Right kidney (tissue), 1 donor: ENCODE data around the gene LSP1.
"Not testable (repeated sequence)": the region's sequence is repeated elsewhere in the genome, so short reads cannot be mapped to it uniquely, and the experiment has no call there.

ENCODE experiments used
- DNase-seq: peaks from one replicate; pipeline ENCODE4 v3.0.0-alpha.2; 2016

LSP1 gene

DNA sequence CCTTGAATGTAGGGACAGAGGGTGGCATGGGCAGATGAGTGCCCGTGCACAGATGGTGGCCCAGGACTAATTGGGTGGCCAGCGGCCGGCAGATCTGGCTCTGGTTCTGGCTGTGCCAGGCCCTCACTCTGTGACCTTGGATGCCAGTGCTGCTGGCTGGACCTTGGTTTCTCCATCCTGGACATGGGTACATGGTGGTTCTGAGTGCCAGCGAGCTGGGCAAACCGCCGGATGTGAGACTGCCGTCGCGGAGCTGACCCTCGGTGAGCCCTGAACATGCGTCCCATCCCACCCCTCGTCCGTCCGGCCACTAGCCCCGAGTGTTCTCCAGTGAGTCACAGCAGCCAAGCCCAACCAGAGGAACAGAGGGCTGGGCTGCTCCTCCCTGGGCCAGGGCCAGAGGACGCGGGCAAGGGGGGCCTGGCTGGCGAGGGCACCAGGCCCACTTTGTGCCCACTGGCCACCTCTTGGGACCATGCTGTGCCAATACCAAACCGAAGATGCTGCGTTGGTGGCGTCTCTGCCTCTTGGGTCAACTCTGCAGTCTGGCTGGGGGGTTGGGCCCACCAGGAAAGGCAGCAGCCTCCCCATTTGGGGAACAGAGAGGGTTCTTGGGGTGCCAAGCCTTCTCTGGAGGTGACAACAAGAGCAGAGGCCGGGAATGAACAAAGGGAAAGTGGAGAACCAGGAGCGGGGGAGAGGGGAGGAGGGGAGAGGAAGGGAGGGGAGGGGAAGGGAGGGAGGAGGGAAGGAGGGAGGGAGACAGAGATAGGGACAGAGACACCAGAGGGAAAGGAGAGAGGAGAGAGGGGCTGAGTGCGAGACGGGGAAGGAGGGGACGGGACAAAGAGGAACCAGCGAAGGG, 10.7 kb downstream of the LSP1 start:
- DNase-seq: peak; percentile 71

DNA sequence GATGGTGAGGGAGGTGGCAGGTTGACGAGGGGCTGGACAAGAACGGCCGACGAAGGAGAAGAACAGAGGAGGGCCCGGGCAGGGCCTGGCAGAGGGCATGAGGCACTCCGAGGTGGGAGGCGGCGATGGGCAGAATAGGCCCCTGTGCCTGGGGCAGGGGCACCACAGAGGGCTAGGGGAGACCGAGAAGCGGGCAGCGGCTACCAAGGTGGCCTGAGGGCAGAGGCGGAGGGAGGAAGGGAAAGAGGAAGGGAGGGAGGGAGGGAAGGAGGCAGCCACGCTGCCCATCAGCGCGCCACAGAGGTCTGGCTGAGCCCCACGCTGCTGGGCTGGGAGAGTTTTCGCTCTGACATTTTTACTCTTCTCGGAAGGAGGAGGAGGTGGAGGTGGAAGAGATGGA, 11.3 kb downstream of the LSP1 start:
- no peak for DNase-seq

DNA sequence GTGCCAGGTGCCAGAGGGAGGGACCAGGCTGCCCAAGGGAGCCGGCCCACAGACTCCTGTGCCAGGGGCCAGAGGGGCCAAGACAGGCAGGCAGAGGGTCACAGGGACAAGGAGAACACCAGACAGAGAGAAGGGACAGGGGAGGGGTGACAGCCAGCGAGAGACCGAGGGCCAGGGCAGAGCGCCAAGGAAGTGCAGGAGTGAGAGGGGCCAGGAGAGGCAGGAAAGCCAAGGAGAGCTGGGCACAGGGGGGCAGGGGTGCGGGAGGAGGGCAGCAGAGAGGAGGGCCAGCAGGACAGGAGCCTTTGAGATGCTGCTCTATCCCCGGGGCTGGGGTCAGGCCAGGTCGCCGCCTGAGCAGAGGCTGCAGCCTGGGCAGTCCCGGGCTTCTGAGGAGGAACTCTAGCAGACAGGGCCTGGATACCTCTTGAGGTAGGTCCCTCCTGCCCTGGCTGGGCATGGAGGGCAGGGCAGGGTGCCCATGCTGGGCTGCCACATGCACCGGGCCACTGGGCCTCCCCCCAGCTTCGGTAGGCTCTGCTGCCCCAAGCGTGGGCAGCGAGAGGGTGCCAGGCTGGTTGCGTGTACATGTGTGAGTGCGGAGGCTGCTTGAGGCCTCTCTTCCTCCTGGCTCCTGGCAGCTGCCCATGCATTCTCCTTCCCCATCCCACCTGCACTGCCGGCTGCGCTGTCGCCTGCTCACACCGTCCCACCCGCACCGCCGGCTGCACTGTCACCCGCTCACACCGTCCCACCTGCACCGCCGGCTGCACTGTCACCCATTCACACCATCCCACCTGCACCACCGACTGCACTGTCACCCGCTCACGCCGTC, 12.2 kb downstream of the LSP1 start:
- no peak for DNase-seq

DNA sequence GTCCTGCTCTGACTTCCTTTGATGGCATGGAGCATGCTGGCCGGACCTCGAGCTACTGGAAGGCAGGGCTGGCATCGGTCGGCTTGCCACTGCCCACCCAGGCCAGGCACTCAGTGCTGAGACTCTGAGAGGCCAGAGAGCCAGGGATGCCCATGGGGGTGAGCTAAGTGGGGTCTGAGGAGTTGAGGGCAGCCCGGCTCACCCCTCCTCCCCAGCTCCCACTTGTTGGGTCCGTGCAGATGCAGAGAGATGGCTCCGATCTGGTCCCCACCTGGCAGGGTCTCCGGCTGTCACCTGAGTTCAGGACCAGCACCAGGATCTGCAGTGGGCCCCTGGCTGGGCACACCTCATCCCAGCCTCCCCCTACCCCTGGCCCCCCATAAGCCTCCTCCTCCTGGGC, 13.3 kb downstream of the LSP1 start:
- no peak for DNase-seq

DNA sequence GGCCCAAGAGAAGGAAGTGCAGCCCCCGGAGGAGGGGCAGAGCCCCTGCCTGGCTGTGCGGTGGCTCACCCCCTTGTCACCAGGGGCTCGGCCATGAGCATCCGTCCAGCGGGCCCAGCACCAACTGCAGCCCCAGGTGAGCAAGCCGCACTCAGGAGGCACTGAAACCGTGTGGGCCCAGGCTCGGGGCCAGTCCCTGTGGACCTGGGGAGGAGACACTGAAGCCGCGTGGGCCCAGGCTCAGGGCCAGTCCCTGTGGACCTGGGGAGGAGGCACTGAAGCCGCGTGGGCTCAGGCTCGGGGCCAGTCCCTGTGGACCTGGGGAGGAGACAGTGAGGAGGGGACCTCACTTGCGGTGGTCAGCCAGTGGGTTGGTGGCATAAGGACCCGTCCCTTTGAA, 13.9 kb downstream of the LSP1 start:
- DNase-seq: no peak

DNA sequence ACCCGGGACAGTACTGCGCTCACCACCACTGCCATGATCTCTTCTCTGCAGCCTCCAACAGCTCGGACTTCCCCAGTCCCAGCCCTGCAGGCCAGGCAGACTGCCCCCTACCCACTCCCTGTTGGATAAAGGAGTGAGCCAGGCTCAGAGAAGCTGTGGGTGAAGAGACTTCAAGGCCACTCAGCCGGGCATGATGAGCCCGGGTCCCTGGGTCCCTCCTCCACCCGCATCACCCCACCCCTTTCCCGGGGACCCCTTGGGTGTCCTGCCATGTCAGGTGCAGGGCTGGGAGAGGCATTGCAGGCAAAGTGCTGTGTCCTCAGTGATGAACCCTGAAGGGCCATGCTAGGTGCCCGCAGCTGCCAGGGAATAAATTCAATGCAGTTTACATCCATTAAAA, 14.5 kb downstream of the LSP1 start:
- no peak for DNase-seq

DNA sequence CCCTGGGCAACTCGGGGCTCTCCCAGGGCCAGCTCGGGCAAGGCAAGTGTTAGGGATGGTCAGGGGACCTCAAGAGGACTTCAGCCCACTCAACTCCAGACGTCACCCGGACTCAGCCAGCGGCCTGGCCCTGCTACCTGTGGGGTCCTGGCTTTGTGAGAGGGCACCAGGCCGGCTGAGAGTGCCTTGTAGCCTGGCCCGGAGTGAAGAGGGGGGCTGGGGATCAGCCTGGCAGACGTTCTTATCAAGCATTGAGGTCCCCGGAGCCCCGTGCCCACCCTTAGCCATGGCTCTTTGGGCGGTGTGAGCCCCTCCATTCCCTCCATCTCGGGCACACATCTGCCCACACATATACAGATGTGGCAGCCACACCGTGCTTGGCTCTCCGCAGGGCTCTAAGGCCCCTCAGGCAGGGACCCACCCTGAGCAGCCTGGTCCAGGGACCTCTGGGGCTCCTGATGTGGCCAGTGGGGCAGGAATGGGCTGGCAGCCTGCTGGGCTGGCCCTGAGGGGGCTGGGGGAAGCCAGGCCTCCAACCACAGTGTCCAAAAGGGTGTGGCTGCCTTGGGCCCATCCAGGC, 15.3 kb downstream of the LSP1 start:
- no peak for DNase-seq

DNA sequence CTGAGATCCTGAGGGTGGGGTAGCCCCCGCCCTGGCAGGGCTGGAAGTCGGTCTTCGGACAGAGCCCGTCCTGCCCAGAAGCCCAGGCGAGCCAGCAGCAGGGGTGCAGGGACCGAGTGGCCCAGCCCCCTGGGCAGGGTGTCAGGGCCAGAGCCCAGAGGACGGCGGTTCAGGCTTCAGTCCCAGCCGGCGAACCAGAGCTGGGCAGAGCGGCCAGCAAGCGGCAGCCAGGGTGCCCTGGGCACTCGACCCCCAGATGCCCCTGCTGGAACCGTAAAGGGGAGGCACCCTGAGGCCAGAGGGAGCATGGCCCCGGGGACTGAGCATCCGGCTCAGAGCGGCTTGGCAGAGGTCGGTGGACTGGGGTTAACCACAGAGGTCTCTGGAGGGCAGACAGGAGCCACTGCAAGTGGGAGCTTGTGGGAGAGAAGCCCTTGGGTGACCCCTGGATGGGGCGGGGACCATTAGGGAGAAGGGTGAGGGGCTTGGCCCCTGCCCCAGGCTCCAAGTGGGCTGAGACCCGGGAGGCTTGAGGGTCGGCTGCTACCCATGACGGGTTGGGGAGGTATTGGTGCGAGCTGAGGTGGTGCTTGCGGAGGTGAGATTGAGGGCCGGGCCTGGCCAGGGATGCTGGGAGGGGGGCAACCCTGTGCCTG, 15.9 kb downstream of the LSP1 start:
- no peak for DNase-seq

DNA sequence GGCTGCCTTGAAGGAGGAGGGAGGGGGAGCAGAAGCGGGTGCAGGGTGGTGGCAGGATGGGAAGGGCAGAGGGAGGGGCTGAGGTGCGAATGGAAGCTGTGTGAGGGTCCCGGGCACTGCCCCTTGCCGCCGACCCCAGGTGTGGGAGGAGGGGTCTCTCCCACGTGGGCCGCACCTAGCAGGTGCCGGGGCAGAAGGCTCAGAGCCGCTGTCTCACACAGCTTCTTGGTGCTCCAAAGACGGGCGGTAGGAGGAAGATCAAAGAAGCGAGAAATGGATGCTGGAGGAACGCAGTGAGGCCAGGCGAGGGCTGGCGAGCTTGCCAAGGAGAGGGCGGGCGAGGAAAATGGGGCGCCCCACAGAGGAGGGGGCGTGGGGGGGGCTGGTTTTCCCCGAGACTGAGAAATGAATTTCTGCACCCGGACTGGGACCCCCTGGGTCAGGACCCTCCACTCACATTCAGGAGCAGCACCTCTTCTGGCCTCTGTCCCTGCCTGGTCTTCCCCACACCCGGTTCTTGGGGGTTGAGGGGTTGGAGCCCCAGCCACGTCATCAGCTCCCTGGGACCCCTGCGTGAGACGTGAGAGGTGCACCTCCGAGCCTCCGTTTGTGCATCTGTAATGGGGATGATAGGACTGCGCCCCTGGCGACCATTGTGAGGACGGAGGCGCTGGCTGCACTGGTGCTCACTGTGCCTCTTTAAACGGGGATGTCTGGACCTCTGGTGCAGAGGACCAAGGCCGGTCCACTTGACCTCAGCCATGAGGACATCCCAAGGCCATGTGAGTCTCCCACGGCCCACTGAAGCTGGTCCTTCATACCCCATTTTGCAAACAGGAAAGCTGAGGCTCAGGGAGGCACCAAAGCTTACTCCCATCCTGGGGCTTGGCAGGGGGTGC, 16.8 kb downstream of the LSP1 start:
- DNase-seq: no peak

DNA sequence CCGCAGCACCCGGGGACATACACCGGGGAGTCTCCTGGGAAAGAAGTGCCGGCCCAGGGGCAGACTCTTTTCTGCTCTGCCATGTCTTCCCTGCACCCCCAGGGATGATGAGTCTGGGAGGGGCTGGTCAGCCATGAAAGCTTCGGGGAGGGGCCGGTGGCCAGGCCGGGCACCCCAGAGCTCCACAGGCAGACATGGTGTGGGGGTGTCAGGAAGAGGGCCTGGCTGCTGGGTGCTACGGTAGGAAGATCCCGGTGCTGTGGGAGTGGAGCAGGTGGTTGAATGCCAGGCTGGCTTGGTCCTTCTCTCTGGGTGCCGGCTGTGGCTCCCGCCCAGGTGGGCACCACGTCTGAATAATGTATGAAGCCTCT, 17.4 kb downstream of the LSP1 start:
- no peak for DNase-seq

DNA sequence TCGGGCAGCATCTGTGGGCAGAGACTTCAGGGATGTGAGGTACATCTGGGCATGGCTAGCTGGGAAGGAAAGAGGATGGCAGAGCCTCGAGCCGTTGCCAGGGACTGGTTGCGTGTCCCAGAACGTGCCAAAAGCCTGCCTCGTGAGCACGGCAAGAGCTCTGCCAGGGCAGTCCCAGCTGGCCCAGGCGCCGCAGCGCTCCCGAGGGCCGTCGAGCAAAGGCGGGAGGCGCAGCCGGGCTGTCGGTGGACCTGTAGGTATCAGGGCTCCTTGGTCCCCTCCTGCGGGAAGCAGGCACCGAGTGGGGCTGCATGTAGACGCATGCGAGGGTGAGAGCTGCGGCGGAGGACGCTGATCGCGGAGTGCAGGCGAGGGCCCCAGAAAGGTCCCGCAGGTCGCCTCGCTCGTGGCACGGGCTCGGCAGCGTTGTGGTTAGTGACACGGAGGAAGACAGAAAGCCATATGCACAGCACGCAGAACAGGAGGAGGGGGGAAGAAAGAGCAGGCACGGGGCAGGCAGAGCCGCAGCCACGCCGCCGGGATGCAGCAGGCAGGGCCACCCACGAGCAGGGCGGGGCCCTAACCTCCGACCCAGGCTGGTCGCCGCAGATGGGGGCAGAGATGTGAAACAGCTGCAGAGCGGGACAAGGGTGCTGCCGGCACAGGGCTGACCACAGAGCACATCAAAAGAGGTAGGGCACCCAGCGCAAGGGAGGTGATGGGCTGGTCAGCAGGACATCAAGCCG, 18.0 kb downstream of the LSP1 start:
- peak; percentile 45 for DNase-seq

DNA sequence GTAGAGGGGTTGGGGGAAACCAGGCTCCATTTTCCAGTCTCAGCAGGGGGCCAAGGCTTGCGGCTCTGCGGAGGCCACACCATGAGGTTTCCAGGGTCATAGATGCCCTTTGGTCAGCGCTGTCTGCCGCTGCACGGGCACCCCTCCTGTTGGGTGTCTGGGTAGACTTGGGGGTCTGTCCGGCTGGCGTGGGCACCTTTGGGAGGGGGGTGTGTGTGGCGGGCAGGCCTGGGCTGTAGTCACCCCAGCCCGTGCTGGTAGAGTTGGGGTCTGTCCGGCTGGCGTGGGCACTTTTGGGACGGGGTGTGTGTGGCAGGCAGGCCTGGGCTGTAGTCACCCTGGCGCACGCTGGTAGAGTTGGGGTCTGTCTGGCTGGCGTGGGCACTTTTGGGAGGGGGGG, 18.6 kb downstream of the LSP1 start:
- no peak for DNase-seq

DNA sequence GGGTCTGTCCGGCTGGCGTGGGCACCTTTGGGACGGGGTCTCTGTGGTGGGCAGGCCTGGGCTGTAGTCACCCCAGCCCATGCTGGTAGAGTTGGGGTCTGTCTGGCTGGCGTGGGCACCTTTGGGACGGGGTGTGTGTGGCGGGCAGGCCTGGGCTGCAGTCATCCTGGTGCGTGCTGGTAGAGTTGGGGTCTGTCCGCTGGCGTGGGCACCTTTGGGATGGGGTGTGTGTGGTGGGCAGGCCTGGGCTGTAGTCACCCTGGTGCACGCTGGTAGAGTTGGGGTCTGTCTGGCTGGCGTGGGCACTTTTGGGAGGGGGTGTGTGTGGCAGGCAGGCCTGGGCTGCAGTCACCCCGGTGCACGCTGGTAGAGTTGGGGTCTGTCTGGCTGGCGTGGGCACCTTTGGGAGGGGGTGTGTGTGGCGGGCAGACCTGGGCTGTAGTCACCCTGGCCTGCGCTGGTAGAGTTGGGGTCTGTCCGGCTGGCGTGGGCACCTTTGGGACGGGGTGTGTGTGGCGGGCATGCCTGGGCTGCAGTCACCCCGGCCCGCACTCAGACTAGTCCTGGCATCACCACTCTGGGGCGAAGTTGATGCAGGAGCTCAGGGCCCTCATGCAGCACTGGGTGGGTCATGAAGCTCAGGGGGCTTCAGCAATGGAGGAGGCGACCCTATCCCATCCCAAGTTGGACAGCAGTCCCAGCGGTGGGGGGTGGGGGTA, 19.5 kb downstream of the LSP1 start:
- peak; percentile 7 for DNase-seq

DNA sequence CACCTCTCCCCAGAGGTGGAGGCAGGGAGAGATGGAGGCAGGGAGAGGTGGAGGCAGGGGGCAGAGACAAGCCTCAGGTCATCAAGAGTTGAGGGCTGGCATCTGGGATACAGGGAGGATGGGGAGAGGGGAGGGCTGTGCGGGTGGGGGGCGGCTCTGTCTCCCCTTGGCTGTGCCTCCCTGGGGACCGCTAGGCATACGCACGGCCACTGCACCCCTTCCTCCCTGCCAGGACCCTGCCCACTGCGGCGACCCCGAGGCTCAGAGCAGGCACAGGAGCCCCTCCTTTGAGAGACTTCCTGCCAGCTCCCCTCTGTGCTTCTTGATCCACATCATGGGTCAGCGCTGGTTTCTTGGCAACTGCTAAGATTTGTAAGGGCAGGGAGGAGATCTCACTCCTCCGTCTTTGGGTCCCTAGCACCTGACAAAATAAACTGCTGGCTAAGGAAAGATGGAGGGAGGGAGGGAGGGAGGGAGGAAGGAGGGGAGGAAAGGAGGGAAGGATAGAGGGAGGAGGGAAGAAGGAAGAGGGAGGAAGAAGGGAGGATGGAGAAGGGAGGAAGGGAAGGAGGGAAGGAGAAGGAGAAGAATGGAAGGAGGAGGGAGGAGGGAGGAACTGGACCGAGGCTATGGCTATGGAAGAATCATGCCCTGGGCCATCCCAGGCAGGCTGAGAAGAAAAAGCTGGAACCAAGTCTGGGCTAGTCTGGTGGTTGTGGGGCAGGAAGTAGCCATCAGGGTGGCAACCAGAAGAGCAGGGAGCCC, 20.3 kb downstream of the LSP1 start:
- DNase-seq: peak; percentile 51

DNA sequence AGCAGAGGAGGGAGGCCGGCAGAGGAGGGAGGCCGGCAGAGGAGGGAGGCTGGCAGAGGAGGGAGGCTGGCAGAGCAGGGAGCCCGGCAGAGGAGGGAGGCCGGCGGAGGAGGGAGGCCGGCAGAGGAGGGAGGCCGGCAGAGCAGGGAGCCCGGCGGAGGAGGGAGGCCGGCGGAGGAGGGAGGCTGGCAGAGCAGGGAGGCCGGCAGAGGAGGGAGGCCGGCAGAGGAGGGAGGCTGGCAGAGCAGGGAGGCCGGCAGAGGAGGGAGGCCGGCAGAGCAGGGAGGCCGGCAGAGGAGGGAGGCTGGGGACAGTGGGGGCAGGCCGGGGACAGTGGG, 20.9 kb downstream of the LSP1 start:
- DNase-seq: not testable (repeated sequence)

DNA sequence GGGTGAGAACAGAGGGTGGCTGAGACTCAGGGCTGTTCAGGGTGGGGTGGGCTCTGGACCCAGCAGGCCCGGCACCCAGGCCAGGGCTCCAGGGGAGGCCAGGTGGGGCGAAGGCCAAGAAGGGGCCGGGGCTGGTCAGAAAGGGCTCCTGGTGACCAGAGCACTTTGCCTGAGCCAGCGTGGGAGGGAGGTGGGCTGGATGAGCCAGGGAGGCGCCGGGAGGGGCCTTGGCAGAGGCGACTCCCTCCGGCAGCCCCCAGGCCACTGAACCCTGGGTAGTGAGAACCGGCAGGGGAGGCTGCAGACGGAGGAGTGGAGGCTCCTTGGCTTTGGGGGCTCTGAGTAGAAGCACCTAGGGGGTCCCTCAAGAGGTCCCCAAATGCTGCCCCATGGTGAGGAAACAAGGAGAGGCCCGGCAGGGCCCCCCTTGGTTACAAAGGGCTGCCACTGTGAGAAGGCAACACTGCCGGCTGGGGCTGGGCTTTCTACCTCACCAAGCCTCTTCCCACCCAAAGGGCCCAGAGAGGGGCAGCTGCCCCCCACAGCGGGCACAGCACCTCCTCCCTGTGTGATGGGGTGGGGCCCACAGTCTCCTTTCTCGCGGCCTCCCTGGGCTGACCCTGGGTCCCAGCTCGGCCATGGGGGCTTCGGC, 21.7 kb downstream of the LSP1 start:
- not testable (repeated sequence) for DNase-seq

DNA sequence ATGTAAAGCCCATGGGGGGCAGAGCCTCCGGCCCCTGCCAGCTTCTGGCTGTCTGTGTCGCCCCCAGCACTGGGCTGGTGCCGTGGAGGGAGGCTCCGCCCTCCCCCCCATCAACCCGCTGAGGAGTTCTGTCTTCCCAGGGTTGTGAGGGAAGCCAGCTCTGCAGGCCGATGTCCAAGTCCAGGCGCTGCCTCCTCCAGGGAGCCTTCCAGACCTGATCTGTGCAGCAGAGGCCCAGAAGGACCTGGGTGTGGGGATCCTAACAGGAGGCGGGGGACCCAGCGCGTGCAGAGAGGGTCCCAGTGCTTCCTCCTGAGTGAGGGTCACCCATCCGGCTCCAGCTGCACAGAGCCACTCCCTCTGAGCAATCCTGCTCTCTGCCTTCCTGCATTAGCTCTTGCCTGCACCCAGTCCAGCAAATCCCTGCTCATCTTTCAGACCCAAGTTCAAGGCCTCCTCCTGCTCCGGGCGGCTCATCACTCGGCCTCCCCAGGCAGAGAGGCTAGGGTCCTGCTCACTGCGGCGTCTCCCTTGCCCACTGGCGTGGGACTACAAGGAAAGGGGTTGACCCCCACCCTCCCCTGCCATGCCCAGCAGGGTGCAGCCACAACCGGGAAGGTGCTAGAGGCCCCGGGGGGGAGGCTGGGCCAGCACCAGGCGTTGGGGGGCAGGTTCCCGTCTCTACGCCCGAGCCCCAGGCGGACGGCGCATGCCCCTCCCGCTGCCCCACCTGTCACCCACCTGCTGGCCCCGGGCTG, 22.4 kb downstream of the LSP1 start:
- DNase-seq: no peak

DNA sequence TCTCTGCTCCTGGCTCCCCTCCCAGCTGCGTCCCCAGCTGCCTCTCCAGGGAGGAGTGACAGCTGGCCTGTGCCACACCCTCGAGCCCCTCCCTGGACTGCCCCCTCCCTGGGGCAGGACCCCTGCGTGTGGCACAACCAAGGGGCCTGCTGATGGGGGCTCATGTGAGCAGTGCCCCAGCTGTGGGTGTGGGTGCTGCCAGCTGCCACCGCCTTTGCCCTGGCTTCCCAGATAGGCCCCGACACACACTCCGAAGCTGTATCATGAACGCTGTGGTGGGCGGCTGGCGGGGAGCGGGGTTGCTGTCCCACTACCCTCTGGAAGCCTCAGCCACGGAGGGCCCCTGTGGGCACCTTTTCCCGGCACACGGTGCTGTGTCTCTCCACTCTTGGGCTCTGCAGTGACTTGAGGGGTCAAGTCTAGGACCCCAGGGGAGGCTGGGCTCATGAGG, 23.0 kb downstream of the LSP1 start:
- not testable (repeated sequence) for DNase-seq
